MM.1S (cell line): ENCODE measurements around the gene JCAD.

Source experiments
- EZH2 ChIP-seq: fragments of 300-600 bp; sonication (generic); optimal IDR thresholded peaks from 2 replicates; pipeline ENCODE3; 2017; ENCODE audit warnings: low read depth, mild to moderate bottlenecking, antibody characterized with exemption, low read length, mixed read lengths
- EZH2phosphoT487 ChIP-seq: fragments of 300-600 bp; sonication (generic); IDR thresholded peaks from 2 replicates; pipeline ENCODE4 v1.6.1; 2018; ENCODE audit warnings: antibody characterized with exemption, low read length
- TF ChIP-seq, protein P1 (sequence below): fragments of 300-600 bp; sonication (generic); IDR thresholded peaks from 2 replicates; pipeline ENCODE4 v1.5.1; 2016; ENCODE audit warnings: antibody characterized with exemption, low read length, mixed read lengths

DNA sequence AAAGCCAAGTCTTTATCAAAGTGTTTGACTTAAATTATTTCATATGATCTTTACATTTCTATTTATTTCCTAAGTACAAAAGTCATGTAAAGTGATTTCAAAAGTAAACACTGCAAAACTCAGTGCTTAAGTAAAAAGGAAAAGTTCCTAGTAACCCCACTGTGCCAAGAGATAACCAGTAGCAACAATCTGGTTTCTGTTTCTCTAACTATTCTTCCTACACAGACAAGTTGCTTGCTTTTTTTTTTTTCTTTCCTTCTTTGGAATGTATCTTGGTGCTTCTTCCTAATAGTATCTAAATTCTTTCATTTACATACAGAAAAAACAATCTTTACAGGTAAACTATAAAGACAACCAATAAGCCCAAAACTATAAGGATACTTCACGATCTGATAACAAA, 3.1 kb downstream of the JCAD start:
- TF ChIP-seq EZH2phosphoT487 (no peak), EZH2 (no peak)
- TF ChIP-seq, protein P1, sequence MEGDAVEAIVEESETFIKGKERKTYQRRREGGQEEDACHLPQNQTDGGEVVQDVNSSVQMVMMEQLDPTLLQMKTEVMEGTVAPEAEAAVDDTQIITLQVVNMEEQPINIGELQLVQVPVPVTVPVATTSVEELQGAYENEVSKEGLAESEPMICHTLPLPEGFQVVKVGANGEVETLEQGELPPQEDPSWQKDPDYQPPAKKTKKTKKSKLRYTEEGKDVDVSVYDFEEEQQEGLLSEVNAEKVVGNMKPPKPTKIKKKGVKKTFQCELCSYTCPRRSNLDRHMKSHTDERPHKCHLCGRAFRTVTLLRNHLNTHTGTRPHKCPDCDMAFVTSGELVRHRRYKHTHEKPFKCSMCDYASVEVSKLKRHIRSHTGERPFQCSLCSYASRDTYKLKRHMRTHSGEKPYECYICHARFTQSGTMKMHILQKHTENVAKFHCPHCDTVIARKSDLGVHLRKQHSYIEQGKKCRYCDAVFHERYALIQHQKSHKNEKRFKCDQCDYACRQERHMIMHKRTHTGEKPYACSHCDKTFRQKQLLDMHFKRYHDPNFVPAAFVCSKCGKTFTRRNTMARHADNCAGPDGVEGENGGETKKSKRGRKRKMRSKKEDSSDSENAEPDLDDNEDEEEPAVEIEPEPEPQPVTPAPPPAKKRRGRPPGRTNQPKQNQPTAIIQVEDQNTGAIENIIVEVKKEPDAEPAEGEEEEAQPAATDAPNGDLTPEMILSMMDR = no peak
